GM18907 (cell line): Measurements from ENCODE around the gene RHOV.

Experiments used
- ATAC-seq: cut with Tn5 transposase; IDR thresholded peaks from one replicate; pipeline ENCODE4 v1.9.1; 2021; ENCODE audit warnings: mild to moderate bottlenecking, moderate library complexity; ENCODE audit not compliant: unreplicated experiment

RHOV gene

DNA sequence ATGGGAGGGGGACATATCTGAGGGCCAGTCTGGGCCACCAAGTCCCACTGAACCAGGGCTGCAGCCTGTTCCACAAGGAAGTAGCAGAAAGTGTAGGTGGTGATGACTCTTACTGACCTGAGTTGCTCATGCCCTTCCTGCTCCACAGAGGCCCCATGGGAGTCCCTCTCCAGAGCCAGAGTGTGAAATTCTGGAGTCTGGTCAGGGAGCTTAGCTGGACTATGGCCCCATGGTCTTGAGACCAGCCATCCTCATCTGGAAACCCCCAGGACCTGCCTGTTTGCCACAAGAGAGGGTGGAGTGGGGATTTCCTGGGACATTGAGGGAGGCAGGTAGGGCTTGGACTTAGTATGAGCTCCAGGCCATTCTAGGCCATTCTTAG lies 27.2 kb downstream of the RHOV start:
- peak; percentile 31 for ATAC-seq

DNA sequence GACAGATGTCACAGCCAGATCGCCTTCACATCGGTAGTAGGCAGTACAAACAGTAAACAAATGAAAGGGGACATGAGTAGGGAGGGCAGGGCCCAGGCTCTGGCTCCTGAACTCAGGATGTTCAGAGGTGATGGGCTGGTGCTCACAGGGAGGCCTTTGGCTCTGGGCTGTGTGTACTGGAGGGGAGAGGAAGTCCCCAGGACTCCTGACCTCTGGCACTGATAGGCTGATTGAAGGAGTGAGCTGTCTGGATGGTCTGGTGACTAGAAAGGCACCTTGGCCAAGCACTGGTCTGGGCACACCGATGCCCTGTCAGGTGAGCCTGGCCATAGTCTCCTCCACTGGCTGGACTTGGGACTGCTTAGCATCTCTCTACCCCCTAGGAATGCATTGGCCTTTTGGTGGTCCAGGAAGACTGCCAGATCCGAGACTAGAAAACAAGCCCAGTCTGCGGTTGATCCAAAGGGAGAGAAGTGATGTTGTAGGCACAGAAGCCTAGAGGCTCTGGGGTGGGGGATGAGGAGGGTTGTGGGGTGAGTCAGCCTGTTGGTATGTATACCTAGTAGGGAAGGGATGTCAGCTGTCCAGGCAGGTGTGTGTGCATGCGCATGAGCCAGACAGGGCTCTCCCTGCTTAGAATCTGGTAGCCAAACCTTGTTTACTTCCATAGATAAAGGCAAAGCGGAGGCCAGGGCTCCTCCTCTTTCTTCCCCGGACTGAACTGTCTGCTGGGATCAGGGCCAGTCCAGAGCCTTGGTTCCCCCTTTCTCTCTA lies 28.3 kb downstream of the RHOV start:
- ATAC-seq: no peak

DNA sequence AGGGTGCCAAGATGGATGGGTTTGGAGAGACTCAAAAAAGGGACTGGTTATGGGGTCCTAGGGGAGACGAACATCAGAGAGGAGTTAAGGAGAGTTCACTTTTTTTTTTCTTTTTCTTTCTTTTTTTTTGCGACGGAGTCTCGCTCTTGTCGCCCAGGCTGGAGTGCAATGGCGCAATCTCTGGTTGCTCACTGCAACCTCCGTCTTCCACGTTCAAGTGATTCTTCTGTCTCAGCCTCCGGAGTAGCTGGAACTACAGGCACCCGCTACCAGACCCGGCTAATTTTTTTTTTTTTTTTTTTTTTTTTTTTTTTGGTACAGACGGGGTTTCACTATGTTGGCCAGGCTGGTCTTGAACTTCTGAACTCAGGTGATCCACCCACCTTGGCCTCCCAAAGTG lies 29.0 kb downstream of the RHOV start:
- no peak for ATAC-seq

DNA sequence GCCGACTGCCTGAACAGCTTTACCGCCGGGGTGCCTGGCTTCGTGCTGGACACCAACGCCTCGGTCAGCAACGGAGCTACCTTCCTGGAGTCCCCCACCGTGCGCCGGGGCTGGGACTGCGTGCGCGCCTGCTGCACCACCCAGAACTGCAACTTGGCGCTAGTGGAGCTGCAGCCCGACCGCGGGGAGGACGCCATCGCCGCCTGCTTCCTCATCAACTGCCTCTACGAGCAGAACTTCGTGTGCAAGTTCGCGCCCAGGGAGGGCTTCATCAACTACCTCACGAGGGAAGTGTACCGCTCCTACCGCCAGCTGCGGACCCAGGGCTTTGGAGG lies 29.4 kb downstream of the RHOV start:
- ATAC-seq: no peak

DNA sequence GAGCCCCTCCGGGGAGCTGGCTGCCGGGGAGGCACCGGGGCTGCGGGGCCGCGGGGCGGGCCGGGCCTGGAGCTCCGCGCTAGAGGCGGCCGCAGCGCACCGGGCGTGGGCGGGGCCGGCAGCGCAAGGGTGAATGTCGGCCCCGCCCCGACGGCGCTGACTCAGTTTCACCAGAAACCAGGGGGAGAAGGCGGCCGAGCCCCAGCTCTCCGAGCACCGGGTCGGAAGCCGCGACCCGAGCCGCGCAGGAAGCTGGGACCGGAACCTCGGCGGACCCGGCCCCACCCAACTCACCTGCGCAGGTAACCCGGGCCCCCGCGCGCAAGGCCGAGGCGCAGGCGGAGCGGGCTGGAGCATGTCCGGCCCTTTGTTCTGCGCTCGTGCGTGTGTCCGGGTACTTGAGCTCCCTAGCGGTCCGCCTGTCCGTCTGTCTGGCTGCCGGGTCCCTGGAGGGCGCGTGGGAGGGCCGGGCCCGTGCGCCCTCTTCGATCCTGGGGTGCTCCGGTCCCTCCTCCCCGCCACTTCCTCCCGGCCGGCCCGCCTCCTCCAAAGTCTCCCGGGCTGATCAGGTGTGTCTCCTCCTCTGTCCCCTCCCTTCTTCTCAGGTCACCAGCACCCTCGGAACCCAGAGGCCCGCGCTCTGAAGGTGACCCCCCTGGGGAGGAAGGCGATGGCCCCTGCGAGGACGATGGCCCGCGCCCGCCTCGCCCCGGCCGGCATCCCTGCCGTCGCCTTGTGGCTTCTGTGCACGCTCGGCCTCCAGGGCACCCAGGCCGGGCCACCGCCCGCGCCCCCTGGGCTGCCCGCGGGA lies 29.9 kb downstream of the RHOV start, which contains the start of gene SPINT1:
SPINT1 (plus strand) TSS at position 164 of the 811 bp plus-strand sequence; CDS start at position 671, 507 bp downstream.
- no peak for ATAC-seq

DNA sequence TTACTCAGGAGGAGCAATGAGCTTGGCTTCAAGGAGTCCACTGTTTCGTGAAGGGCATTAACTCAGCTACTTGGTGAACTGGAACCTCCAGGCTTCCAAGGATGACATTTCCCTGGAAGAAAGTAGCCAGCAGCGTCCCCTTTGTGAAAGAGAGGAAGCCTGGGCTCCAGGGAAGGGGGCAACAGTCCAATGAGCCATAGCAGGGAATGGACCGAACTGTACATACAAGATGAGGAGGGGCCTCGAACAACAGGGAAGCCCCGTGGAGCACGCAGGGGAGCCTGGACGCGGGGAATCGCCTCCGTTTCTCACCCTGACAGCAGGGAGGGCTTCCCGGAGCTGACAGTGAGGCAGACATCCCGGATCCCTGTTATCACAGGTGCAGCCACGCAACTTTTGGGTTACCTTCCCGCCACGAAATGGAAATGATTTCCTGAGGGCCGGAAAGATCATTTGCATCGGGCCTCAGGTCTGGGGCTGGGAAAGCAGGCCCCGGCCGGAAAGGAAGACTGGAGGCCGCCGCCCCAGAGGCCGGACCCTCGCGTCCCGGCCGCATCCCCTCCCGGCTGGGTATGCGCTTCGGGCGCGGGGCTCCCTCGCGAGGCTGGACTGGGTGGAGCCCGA lies 30.7 kb downstream of the RHOV start:
- ATAC-seq: no peak

DNA sequence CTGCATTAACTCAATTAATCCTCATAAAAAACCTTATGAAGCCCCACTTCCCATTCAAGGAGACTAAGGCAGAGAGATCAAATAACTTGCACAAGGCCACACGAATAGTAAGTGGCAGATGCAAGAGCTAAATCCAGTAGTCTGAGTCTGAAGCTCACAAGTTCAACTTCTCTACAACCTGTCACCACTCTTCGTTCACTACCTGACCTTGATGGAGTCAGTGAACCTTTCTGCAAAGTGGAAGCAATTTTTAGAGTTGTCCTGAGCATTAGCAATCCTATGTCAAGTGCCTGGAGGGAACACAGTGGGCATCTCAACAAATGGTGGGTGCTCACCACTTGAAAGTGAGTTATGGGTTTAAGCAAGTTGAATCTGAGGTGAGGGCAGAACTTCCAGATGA lies 32.3 kb downstream of the RHOV start:
- no peak for ATAC-seq

DNA sequence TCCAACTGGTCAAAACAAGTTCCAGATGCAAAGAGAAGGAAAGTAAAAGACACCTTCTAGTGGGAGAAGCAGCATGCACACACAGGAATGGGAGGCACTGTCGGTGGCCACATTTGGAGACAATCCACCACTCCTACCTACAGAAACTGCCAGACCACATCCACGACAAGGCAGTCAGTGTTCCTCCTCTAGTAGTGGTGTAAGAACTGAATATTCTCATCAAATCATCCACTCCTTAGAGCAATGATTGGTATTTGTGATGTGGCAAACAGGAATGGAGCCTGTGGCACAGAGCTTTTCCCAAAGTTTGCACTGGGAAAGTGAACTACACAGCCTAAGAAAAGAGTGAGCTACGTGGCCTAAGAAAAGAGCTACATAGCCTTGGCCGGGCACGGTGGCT lies 35.3 kb downstream of the RHOV start:
- ATAC-seq: no peak

DNA sequence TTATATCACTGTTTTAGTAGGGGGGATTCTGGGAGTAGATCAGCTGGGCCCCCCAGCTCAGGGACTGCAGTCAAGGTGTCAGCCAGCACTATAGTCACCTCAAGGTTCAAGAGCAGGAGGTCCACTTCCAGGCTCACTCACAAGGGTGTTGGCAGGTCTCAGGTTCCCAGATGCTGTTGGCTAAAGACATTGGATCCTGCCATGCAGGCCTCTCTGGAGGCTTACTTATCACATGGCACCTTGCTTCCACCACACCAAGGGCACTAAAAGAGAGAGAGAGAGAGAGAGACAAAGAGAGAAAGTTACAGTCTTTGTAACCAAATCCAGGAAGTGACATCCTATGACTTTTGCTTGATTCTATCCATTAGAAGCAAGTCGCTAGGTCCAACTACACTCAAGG lies 38.0 kb downstream of the RHOV start:
- no peak for ATAC-seq

DNA sequence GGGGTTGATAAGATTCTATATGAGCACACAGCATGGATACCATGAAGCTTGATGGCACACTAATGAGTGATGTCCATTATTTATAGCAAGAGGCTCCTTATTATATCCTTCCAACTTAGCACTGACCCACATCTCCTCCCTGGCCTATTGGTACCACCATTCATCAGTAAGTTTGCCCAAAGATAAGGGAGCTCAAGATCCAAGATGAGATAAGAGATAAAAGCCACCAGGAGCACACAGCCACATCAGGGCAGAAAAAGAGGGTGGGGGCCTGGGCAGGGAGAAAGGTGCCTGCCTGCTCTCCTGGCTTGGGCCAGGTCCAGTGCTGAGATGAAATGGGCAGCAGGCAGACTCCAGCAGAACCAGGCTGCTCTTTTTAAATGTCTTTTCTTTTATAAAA lies 41.1 kb downstream of the RHOV start:
- no peak for ATAC-seq

DNA sequence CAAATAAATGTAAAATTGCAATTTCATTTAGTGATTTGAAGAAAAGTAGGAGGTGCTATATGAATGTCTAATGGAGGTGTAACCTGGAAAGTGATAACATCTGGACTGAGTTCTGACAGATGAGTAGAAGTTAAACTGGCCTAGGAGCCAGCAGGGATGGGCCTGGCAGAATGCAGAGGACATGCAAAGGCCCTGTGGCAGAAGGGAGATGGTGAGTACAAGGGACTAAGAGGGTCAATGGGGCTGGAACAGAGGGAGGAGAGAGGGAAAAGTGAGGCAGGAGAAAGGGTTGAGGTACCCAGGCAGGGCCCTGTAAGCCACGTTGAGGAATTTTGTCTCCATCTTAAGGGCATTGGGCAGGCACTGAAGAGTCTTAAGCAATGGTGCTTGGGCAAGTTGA lies 42.2 kb downstream of the RHOV start:
- ATAC-seq: no peak

DNA sequence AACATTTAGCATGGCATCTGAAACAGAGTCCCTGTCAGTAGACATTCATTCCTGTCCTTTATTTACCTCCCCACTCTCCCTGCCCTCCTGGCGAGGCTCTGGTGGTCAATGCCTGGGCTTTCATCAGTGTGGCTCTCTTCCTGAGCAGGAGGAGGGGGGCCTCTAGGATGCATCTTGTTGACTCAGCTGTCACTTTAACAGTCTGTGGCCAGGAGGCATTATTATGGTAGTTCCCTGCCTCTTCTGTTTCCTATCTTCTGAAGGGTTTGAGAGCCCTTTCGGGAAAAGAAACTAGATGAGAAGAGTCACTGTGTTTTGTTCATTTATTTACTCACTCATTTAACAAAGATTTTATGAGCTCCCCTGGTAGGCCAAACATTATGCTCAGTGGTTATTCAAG lies 43.1 kb downstream of the RHOV start:
- ATAC-seq: no peak

DNA sequence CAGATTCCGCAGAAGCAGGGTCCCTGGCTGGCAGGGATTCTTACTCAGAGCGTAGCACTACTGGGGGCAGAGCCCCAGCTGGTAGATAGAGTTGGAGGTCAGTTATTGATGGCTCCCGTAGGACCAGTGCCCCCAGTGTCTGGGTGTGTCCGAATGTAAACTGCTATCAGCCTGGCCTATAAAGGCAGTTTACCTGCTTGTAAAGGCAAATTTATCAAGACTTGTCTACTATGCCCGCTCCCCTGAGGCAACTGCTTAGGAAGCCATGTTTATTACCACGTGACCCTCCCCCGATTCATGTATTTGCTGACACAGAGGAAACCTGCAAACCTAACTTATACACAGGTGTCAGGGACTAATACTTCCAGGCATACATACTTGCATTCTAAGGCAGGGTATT lies 44.9 kb downstream of the RHOV start:
- ATAC-seq: no peak

DNA sequence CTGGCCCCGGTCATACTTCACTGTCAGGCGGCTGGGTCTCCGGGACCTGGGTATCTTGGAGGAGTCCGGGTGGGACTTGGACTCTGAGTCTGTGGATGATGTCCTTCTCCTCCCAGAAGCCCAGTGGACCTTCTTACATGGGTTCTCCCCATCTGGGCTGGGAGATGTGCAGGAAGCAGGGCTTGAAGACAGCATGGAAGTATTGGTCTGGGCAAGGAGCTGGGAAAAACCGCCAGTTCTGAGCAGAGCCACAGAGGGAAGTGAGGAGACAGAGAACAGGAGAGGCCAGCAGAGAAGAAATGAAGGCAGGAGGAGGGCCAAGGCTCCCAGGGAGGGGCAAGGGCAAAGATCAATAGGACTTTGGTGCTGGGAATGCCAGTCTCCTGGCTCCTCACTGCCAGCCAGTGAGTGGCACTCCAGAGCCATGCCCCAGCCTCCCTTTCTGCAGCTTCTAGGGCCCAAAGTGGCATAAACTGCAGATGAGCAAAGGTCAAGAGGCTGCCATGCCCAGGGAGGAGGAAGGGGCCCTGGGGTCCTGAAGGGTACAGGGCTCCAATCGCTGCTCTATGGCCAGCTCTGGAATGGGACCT lies 45.5 kb downstream of the RHOV start, which contains the start of gene PPP1R14D:
PPP1R14D (minus strand) TSS at position 262 of the 590 bp plus-strand sequence; CDS start at position 195, 67 bp downstream.
- ATAC-seq: no peak

DNA sequence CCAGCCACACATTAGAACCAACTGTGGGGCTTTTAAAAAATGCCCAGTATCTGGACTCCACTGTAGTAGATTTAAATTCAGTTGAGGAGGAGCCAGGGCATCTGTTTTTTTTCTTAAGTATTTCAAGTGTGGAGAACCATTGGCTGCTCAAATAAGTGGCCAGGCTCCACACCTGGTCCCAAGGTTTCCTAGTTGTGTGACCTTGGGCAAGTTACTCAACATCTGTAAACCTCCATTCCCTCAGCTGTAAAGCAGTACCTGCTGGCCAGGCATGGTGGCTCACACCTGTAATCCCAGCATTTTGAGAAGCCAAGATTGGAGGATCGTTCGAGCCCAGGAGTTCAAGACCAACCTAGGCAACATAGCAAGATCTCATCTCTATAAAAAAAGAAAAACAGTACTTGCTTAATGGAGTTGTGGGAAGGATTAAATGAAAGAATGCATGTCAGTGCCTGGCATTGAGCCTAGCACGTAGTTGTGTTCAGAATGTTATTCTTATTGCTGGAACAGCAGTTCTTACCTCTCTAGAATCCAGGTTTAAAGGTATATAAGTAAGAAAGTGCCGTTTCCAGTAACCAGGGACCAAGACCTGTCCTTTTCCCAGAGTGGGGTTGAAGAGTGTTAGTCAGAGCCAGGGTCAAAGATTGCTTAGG lies 47.5 kb downstream of the RHOV start:
- ATAC-seq: no peak

DNA sequence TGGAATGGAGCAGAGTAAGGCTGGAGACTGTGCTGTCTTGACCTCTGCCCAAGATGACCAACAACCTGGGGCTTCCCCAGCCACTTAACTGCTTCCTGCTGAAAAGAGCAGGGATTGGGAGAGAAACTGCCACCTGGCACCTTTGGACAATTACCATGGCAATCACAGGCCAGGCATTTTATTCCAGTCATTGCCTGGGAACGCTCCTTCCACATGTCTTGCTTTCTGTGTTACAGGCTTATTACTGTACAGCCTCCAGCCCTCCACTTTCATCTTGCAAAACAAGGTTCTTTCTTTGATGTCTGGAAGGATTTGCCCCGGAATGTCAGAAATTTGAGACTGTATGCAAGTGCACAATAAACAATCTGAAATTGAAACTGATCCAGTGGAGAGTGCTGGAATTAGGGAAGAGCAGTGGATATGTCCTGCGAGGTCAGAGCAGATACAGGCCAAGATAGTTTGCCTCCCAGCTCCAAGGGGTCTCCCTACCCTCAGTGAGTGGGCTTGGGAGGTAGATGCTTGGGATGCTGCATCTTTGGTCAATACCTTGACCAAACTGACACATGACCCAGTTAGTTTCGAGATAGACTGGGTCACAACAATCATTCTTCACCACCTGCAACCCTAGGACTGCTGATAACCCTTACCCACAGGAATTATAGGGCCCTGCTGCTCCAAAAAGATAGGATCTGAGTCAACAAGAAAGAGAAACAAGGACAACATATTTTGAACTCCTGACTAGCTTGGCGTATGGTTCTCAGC lies 48.2 kb downstream of the RHOV start:
- no peak for ATAC-seq

DNA sequence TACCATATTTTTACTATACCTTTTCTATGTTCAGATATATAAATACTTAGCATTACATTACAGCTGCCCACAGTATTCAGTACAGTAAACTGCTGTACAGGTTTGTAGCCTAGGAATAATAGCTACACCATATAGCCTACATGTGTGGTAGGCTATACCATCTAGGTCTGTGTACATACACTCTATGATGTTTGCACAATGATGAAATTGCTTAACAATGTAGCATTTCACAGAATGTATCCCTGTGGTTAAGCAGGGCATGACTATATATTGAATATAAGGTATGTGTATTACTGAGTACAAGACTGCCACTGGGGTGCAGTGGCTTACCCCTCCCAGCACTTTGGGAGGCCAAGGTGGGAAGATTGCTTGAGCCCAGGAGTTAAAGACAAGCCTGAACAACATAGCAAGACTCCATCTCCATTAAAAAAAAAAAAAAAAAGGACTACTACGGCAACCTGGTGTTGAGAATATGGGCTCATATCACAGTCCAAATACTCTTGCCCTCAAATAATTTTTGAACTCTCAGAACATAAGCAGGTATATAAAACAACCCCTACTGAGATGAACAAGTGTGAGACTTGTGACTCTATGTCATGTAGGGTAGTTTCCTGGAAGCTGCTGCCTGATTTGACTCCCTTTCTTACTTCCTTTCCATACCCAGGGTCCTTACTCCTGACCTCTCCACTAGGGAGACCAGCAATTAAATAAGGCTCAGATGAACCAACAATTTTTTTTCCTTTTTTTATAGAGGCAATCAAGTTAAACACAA lies 50.3 kb downstream of the RHOV start:
- ATAC-seq: no peak
